ENCODE results near the gene TXNDC2. TPM values are rescaled to one million over a fixed set of nuclear protein-coding genes. Genes with fewer than 3 reads are reported as not detected.

The TXNDC2 gene
- total RNA-seq, 1 donor from 2014 or later = not detected

DNA sequence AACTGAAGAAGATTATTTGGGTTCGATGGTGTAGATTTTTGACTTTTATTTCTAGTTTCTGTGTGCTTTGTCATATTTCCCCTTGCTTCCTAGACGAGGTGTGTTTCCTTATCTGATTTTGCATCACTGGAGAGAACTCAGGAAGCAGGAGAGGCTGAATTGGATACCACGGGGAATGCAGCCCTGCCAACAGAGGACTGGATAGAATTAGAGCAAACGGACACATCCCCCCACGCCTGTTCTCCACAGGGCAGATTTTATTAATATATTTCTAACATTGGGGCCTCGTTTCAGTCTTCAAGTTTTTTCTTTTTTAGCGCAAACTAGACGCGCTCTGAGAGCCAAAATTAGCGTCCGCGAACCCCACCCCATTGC, 27.4 kb downstream of the TXNDC2 start:
- peak overlapping the region; percentile 94 for H2AFZ ChIP-seq (replicated peaks)
- H3K36me3 ChIP-seq = no peaks in the 10 kb centered on the region
- H3K79me2 ChIP-seq (ENCODE audit: low read depth) = peaks cover 39% of the 10 kb centered on the region
- H3K27ac ChIP-seq = no peak overlapping the region
- H3K9me3 ChIP-seq (ENCODE audit: low read depth) = no peaks in the 10 kb centered on the region
- no peaks in the 10 kb centered on the region for H3K27me3 ChIP-seq
- Mint-ChIP-seq H3K36me3 (peaks cover 2% of the 10 kb centered on the region), H3K9me3 (no peaks in the 10 kb centered on the region), H3K27ac (peak overlapping the region; percentile 89), H3K4me3 (peak overlapping the region; percentile 91), H3K27me3 (ENCODE audit: insufficient read depth, low read depth) (no peaks in the 10 kb centered on the region), H3K4me1 (peaks cover 21% of the 10 kb centered on the region)
- no peak for TF ChIP-seq CTCF (IDR thresholded peaks at IDR 0.05)
- H3F3A ChIP-seq (ENCODE audit: low read depth) = no peaks in the 10 kb centered on the region
- no peak overlapping the region for H3K9ac ChIP-seq
- peak overlapping the region; percentile 73 for H3K4me2 ChIP-seq
- H4K20me1 ChIP-seq (ENCODE audit: low read depth) = peaks cover 36% of the 10 kb centered on the region
- peak overlapping the region; percentile 73 for H3K4me3 ChIP-seq
- peaks cover 21% of the 10 kb centered on the region for H3K4me1 ChIP-seq
- no peak for DNase-seq (ENCODE audit: low spot score)

GRCh38 chr18:9913526-9914333, 28.0 kb downstream of the TXNDC2 start, which contains the start of gene VAPA:
Gene VAPA (plus strand): TSS chr18:9914016. CDS start chr18:9914257, 241 bp downstream.
- no peaks in the 10 kb centered on the region for H3K9me3 Mint-ChIP-seq

GRCh38 chr18:9914334-9914583, 28.5 kb downstream of the TXNDC2 start:
- no peaks in the 10 kb centered on the region for H3K9me3 Mint-ChIP-seq
- H3K27ac Mint-ChIP-seq = no peak overlapping the region
- H3K27me3 ChIP-seq = no peaks in the 10 kb centered on the region
- peak overlapping the region; percentile 94 for H2AFZ ChIP-seq (replicated peaks)
- no peaks in the 10 kb centered on the region for H3F3A ChIP-seq (ENCODE audit: low read depth)
- H3K27me3 Mint-ChIP-seq (ENCODE audit: insufficient read depth, low read depth) = no peaks in the 10 kb centered on the region
- peak overlapping the region; percentile 83 for H3K4me2 ChIP-seq
- H3K4me3 Mint-ChIP-seq = peak overlapping the region; percentile 91
- H3K9me3 ChIP-seq (ENCODE audit: low read depth) = no peaks in the 10 kb centered on the region
- peaks cover 2% of the 10 kb centered on the region for H3K36me3 Mint-ChIP-seq
- peak; percentile 79 for DNase-seq (ENCODE audit: low spot score)
- H3K79me2 ChIP-seq (ENCODE audit: low read depth) = peaks cover 51% of the 10 kb centered on the region
- peak overlapping the region; percentile 85 for H3K27ac ChIP-seq
- H3K4me3 ChIP-seq = peak overlapping the region; percentile 73
- H4K20me1 ChIP-seq (ENCODE audit: low read depth) = peaks cover 47% of the 10 kb centered on the region
- TF ChIP-seq CTCF (IDR thresholded peaks at IDR 0.05) = no peak
- TF ChIP-seq EZH2phosphoT487 (IDR thresholded peaks at IDR 0.05) = no peak
- TF ChIP-seq EZH2 (IDR thresholded peaks at IDR 0.05) = no peak
- H3K4me1 ChIP-seq = peaks cover 21% of the 10 kb centered on the region
- peak overlapping the region; percentile 84 for H3K9ac ChIP-seq
- no peaks in the 10 kb centered on the region for H3K36me3 ChIP-seq
- H3K4me1 Mint-ChIP-seq = peaks cover 21% of the 10 kb centered on the region

More at GRCh38 chr18:9913526-9914333, 28.0 kb downstream of the TXNDC2 start, which contains the start of gene VAPA:
- Histone ChIP-seq H3K36me3 (no peaks in the 10 kb centered on the region), H3K9me3 (ENCODE audit: low read depth) (no peaks in the 10 kb centered on the region), H2AFZ (replicated peaks) (peak within 1 kb of the TSS; percentile 94), H3K4me3 (peak within 1 kb of the TSS; percentile 73), H3K27ac (peak within 1 kb of the TSS; percentile 85), H3F3A (ENCODE audit: low read depth) (no peaks in the 10 kb centered on the region), H4K20me1 (ENCODE audit: low read depth) (peaks cover 41% of the 10 kb centered on the region), H3K4me2 (peak within 1 kb of the TSS; percentile 83), H3K4me1 (peaks cover 21% of the 10 kb centered on the region), H3K79me2 (ENCODE audit: low read depth) (peaks cover 45% of the 10 kb centered on the region), H3K27me3 (no peaks in the 10 kb centered on the region), H3K9ac (peak within 1 kb of the TSS; percentile 84)
- DNase-seq (ENCODE audit: low spot score) = peak; percentile 98
- TF ChIP-seq EZH2 (IDR thresholded peaks at IDR 0.05) (no peak), EZH2phosphoT487 (IDR thresholded peaks at IDR 0.05) (no peak), CTCF (IDR thresholded peaks at IDR 0.05) (no peak)
- peaks cover 2% of the 10 kb centered on the region for H3K36me3 Mint-ChIP-seq
- peak within 1 kb of the TSS; percentile 94 for H3K4me3 Mint-ChIP-seq
- peak within 1 kb of the TSS; percentile 89 for H3K27ac Mint-ChIP-seq
- no peaks in the 10 kb centered on the region for H3K27me3 Mint-ChIP-seq (ENCODE audit: insufficient read depth, low read depth)
- peaks cover 21% of the 10 kb centered on the region for H3K4me1 Mint-ChIP-seq

All from neural progenitor cell (in vitro differentiated cells).